ENCODE results near the gene PDK2.
A peak's percentile ranks its signal among the peaks of the same experiment; 100 is the strongest.

PDK2 gene

DNA sequence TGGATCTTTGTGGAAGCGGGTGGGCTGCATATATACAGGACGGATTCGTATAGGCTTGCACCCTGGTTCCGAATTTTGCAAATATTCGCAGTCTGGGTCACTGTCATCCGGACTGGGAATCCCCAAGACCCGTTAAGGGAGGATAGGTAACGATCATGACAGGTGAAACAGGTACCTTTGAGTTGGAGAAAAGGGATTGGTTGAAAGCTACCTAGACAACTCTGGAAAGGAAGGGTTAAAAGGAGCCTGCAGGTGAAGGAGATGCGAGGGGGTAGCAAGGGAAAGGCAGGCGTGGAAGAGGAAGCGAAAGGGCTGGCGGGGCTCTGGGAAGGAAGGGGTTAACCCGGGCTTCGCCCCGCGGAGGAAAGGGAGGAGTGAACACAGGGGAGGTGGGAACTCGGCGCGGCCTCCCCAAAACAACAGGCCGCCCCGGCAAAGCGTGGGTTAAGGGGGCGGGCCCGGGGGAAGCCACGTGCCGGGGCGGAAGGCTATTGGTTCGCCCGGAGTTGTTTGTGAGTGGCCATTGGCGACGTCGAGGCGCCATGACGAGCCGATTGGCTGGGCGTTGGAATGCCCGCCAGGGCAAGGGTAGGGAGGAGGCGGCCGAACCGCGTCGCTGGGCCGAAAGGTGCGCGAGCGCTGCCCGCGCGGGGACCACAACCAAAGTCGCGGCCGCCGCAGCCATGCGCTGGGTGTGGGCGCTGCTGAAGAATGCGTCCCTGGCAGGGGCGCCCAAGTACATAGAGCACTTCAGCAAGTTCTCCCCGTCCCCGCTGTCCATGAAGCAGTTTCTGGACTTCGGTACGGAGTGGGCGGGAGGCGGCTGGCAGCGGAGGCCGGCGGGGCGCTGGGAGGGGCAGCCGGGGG is at the start of gene PDK2:
PDK2 (plus strand) TSS at position 599 of the 867 bp plus-strand sequence; CDS start at position 684, 85 bp downstream.
- peak; percentile 100 for DNase-seq (ENCODE audit: low spot score)

DNA sequence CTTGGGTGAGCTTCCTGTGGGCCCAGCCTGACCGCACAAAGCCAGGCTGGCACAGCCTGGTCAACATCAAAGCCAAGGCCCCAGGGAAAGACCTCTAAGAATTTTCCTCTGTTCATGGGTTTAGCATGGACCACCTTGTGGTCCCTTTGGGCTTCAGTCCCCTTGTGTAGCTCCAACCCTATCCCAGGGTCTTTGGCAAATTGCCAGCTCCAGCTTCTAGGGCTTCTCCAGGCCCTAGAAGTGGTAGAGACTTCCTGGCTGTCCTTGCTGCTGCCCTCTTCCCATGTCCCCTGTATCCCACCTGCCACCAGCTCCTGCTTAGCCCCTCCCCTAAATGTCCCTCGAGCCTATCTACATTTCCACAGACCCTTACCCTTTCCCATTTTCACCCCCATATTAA is 49.0 kb upstream of the PDK2 start:
- DNase-seq (ENCODE audit: low spot score): no peak

DNA sequence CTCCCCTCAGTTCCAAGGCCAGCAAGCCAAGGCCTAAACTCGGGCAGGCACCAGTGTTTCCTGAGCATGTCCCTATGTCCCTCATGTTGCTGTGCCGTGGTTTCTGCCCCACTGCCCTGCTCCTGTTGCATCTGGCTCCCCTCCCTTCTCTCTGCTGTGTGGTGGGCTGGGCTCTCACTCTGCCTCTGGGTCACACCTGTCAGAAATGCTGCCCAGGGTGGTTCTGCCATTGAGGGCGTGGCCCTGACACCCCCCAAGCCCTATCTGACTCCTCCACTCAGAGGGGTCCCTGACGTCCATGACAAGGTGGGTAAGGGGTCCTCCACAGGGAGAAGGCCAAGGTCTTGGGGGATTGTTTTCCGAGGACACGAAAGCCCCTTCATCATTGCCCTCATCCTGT is 48.5 kb upstream of the PDK2 start:
- DNase-seq (ENCODE audit: low spot score): no peak

DNA sequence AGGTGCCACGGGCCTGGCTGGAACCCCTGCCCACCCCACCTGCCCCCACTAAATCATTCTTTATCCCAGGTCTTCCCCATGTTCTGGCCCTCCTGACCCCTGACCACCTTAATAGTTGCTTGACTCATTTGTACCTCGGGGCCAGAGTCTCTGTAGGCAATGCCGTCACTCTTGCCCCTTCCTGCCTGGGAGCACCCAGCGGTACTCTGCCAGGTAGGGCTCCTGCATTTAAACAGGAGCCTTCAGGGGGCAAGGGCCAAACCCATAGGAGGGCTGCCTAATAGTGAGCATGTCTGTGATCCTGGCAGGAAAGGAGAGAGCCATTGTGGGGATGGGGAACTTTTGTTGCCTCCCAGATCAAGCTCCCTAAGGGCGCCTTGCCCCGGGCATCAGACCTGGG is 48.1 kb upstream of the PDK2 start:
- no peak for DNase-seq (ENCODE audit: low spot score)

DNA sequence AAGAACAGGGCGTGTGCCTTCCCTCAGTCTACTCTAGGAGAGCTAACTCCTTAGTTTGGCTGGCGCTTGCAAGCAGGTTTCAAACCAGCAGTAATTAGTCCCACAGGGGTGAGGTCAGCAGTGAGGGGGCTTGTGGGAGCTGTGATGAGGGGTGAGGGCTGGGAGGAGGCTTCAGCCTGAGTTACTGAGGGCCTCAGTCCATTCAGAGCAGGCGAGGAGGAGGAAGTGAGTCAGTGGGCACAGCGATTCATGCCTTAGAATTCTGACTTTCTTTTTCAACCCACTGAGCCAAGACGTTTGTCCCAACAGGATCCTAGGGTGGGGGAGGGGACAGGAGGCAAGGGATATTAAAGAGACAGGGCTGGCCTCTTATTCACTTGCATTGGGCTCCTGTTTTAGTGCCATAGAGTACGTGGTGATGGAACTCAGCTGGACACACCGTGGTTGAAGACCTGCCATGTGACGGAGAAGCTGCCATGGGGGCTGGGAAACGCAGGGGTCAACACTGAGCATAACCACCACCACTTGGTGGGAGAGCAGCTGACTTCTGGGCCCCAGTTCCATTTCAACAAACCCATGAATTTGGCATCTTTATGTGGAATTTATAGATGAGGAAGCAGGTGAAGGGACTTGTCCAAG is 47.5 kb upstream of the PDK2 start:
- peak; percentile 75 for DNase-seq (ENCODE audit: low spot score)

DNA sequence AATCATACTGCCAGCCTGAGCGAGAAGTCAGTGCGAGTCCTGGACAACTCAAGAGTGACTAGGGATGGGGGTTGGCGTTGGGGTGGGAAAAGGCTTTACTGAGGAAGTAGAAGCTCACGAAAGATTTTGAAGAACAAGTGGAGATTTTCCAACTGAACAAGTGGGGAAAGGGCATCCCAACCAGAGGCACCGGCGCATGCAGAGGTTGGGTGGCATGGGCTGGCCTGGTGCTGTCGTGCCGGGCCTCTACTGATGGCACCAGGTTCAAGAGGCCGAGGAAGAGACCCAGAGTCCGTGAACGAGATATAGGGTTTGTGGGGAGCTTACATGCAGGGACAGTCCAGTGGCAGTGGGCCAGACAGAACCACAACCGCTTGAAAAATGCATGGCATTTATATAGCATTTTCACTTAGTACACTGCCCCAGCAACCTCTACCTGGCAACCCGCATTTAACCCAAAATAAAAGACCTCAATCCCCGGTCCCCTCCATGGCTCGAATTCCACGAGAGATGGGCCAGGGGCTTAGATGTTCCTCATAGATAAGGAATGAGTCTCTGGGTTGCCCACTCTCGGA is 46.9 kb upstream of the PDK2 start:
- no peak for DNase-seq (ENCODE audit: low spot score)

DNA sequence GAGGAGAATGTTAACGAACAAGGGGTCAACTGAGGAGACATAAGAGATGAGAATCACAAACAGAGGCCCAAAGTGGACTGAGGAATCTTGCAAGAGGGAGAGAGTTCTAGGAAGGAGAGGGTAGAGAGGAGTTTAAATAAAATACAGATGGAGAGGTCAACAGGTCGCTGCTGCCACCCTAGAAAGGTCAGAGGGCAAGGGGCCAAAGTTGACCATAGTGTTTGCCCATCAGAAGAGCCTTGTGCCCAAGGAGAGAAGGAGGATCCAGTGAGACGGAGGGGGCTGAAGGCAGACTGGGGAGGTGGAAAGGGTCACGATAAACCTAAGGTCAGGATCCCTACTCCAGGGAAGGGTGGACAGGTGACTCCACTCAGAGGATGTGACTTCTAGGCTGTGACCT is 46.2 kb upstream of the PDK2 start:
- DNase-seq (ENCODE audit: low spot score): no peak

DNA sequence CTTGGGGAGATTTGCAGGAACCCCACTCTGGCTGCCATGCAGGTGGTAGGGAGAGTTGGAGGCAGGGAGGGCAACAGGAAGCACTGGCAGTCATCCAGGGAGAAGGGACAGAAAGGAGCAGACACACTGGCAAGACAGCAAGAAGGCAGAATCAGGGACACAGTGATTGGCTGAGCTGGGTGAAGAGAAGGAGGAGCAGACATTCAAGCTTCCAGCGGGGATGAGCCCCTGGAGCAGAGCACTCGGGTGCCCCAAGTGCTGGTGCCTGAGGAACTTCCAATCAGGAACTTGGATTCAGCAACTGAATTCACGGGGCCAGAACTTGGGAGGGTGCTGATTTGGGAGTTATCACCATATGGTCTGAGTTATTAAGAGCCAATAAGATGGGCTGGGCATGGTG is 45.5 kb upstream of the PDK2 start:
- no peak for DNase-seq (ENCODE audit: low spot score)

DNA sequence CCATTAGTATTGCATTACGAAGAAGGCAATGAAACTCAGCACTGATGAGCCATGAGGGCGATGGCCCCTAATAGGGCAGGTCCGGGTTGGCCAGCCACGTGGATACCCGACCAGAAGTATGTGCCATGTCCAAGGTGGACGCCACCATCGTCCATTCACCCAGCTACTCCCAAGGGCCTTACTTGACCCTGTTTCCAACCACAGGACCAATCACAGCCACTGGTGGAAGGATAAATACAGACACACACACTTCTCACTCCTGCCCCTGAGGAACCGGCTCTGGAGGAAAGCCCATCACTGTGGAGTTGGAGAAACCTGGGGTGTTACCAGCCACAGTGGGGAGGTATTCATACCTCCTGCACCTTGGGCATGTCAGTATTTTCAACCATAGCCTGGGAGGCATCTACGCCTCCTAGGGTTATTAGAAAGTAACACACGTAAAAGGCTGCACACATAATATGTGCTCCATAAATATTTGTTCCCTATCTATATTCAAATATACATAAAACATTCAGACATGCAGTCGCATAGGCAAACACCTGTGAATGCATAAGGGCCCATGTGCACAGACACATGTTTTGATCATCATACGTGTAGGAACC is 44.6 kb upstream of the PDK2 start:
- no peak for DNase-seq (ENCODE audit: low spot score)

DNA sequence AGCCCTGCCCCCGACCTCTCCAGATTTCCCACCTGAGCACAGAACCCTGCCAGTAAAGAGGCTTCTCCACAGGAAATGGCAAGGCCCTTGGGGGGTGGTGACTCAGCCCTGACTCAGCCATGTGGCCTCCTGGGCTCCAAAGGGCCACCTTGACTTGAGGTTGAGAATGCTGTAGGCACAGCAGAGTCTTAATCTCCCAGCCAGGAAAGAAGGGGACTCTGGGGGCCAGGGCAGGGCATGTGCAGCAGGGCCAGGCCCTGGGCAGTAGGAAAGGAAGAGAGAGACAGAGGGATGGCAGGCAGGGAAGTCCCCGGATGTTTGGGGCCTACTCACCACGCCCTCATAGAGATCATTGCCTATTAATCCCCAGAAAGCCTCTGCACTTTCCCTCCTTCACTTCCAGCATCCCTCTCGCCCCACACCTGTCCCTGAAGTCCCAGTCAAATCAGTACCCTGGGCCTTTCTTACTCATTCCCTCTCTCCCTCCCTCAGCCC is 44.0 kb upstream of the PDK2 start:
- DNase-seq (ENCODE audit: low spot score): peak; percentile 78

DNA sequence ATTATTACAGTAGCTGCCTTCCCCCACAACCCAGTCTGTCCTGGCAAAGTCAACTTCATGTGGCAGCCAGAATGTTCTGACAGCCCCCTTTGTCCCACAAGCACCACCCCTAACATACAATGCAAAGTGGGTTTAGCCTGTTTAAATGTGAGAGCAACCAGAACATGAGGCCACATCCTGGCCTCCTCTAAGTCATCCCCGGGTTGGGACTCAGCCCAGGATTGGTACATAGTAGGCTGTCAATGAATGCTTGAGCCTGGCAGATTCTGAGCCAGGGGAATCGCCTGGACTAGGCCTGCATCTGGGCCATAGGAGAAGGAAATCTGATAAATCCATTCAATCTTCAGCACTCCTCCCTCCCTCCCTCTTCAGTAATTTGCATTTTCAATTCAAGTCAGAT is 43.5 kb upstream of the PDK2 start:
- no peak for DNase-seq (ENCODE audit: low spot score)

DNA sequence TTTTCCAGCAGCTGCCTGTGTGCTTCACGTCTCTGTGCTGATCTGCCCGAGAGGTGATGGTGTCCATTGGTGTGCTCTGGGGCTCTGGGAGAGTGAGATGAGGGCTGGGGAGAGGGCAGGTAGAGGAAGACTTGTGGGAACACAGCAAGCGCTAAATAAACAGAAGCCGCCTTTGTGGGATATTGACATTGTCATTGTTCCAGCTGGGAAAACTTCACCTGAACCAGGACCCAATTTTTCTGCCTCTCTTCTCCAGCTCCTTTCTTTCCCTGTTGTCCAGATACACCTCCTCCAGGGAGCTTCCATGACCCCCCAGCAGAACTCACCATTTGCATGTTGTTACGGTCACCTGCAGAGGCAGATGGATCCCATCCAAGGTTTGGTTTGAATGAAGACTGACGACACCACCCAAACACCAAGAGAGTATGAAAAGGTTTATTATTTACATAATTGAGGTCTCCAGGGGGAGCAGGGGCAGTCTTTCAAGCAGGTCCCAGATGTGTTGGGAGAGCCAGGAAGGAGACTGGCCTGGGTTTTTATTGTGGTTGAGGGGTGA is 42.8 kb upstream of the PDK2 start:
- DNase-seq (ENCODE audit: low spot score): no peak

DNA sequence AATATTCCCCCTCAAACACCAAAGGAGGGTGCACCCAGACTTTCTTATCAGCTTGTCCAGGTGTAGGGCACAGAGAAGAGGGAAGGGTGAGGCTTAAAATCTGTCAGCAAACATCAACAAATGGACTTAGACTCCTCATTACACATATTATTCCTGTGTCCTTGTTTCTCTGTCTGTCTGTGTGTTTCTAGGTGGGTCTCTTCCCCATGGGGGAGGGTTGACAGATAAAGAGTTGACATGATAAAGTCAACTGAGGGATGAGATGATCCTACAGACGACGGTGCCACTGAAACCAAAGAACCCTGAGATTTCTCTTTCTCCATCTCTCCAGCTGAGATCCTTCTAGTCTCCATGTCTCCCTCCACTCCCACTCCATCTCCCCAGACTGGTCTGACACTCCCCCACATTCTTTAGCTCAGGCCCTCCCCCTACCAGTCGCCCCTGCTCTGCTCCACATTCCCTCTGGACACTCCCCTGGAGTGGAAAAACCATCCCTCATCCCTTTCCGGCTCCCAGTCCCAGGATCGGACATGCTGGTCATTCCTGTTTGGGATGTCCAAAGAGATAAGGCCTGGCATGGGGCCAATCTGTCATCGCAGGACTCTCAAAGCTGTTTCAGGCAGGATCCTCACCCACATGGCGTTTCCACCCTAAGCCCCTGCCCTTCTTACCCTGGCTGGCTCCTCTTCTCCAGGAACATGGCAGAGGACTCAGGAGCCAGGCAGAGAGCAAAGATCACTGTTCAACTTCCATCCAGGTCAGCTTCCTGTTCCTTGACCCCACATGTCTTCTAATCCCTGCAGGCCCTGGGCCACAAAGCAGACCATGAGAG is 42.1 kb upstream of the PDK2 start:
- peak; percentile 85 for DNase-seq (ENCODE audit: low spot score)

DNA sequence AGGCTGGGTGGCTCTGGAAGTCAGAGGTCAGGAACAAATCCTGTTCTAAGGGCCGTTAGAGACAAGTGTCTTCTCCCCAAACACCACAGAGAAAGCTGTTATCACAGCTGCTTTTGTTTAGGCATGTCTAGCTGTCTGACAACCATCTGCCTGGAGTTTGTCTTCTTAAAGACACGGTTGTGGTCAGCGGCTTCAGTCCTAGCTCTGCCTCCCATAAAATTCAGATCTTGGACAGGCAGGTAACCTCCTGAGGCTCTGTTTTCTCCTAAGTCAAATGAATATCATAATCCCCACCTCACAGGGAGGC is 41.5 kb upstream of the PDK2 start:
- DNase-seq (ENCODE audit: low spot score): no peak

DNA sequence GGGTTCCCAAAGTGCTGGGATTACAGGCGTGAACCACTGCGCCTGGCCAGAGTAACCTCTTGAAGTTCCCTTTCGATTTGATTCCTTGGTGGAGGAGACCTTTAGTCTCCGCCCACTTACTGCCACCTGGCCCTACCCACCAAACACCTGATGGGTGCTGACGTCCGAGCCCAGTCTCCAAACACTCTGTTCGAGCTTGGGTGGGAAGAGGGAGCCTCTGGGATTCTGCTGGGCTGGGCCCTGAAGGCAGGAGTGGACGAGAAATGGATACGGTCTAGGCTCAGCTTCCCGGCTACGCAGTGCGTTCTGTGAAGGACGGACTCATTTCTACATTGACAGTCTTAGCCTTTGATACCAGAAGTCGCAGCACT is 40.1 kb upstream of the PDK2 start:
- no peak for DNase-seq (ENCODE audit: low spot score)

DNA sequence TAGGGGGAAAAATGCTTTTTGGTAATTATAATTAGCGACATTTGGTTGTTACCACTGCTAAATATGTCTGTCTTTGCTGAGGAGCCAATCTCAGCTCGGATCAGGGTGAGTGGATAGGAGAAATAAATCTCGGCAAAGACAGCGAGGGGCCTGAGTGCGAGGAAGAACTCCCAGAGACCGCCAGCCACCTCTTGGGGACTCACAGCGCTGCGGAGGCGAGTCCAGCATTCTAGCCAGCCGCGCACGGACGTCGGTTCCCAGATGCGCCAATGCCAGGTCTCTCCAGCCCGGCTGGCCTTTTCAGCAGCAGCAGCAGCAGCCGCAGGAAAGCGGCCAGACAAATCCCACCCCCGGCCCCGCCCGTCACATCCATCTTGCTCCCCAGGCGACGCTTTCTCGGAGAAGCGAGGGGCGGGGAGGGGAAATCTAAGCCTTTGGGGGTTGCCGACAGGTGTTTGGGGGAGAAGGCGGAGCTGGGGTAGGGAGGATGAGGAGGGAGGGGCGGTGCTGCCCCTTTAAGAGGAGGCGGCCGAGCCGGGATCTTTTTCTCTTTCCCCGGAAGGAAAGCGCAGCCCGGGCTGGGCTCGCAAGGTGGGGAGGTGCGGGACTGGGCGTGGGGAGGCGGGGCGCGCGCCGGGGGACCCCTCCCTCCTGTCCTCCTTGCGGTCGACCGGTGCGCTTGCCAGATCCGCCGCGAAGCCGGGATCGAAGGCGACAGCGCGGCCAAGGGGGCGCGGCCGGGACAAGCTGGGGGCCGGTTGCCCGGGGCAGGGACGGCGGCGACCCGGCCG is 39.5 kb upstream of the PDK2 start, which contains the start of gene ITGA3:
ITGA3 (plus strand) TSS at position 685 of the 791 bp plus-strand sequence. CDS start 330 bp downstream, outside the sequence.
- peak; percentile 91 for DNase-seq (ENCODE audit: low spot score)

DNA sequence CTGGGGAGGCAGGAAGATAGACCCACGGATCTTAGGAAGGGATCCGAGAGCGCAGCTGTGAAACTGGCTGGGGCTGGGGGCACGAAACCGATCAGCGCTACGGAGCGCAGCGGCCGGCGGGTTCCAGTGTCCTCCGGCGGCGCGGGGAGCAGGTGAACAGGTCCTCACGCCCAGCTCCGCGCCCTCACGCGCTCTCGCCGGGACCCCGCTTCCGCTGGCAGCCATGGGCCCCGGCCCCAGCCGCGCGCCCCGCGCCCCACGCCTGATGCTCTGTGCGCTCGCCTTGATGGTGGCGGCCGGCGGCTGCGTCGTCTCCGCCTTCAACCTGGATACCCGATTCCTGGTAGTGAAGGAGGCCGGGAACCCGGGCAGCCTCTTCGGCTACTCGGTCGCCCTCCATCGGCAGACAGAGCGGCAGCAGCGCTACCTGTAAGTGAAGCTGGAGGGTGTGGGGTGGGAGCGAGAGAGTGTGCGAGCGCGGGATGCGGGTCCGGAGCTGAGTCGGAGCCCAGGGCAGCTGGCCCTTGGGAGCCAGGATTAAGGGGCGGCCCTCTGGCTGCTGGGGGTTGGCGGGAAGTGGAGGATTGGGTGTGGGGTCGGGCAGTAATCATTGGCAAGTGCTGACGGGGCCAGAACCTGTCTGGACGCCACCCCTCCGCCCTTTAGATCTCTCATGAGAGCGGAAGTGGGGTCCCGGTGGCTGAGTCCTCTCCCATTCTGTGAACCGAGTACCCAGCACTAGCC is 38.8 kb upstream of the PDK2 start:
- DNase-seq (ENCODE audit: low spot score): no peak

DNA sequence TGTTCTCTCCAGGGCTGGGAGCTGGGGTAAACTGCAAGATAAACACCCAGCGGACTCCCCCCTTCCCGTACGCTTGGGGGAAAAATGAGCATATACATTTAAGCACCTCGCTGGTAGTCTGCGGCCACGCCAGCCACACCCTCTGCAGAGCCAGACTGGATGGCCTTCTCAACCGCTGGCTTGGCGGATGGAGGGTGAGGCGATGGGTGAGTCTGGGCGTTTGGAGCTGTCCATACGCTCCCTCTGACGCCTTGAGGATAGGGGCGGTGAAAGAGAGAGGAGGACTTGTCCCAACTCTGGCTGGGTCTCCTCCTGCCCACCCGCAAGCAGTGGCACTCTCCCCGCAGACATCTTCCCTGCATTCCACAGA is 38.2 kb upstream of the PDK2 start:
- DNase-seq (ENCODE audit: low spot score): peak; percentile 78

DNA sequence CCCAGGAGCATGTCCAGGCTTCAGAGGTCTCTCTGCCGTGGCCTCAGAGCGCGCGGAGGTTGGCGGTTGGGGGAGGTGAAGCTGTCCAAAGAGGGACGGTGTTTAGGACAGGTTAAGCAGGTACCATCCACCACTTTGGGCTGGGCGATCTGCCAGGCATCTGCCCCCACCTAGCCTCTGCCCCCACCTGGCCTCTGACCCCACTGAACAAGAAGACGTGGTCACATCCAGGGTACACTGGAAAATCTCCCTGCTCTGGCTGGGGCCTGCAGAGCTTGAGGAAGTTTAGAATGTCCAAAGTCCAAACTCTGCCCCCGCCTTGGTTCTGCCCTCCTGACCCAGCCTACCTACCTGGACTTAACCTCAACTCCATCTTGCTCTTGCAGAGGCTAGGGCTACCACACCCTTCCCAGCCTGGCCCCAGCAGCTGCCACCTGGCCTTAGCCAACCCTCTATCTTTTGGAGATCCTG is 37.6 kb upstream of the PDK2 start:
- DNase-seq (ENCODE audit: low spot score): no peak

Measured in hepatic stellate cell (primary cell).